K562 (cell line): ENCODE measurements around the gene GOLGB1. TPM values are rescaled to one million over a fixed set of nuclear protein-coding genes. Genes with fewer than 3 reads are reported as not detected.

ENCODE experiments used
- ATAC-seq: fragments of 200-7000 bp; cut with Tn5 transposase; 3 replicates; pipeline ENCODE4 v1.9.1; 2020; ENCODE audit warnings: moderate library complexity
- BruUV-seq: library from RNA; stranded (reverse); fragments of 400-500 nt; replicated peaks from 2 replicates; lab custom pipeline; 2021; lab: Mats Ljungman, UMichigan
- CTCF ChIA-PET: fragments of 300-600 bp; formaldehyde crosslinking; extraction: SDS; loops from one replicate; lab custom pipeline; 2021; ENCODE audit warnings: low intra/inter-chr PET ratio; lab: Yijun Ruan, JAX
- POLR2A ChIA-PET: fragments of 300-600, 350-650 bp; sonication (Branson Sonifier 250); formaldehyde crosslinking; extraction: SDS; loops from one replicate; lab custom pipeline; 2021; ENCODE audit warnings: antibody characterized with exemption, inconsistent platforms; lab: Yijun Ruan, JAX
- DNase-seq, 4 experiments: peaks; one replicate each; pipeline versions ENCODE4 v3.0.0 to v3.0.0-alpha.2; 2011 to 2018; ENCODE audit warnings: low spot score in 3 of 4, mixed read lengths in 3 of 4; ENCODE audit errors: extremely low read depth in 1 of 4
- FAIRE-seq: peaks from 2 replicates; lab custom pipeline; 2011; peaks lifted over from hg19 to GRCh38; lab: Jason Lieb, UNC
- H2AFZ ChIP-seq: 2 replicates; pipeline ENCODE4 v1.6.0; 2011; ENCODE audit warnings: low read depth, low read length, control low read depth, inconsistent platforms
- H3K27ac ChIP-seq: fragments of 200-600 bp; 3 replicates; pipeline ENCODE4 v1.8.0; 2011; ENCODE audit warnings: low read depth, mild to moderate bottlenecking, control low read depth, inconsistent platforms, low read length, moderate library complexity, mixed read lengths; ENCODE audit errors: extremely low read depth
- H3K27me3 ChIP-seq, 2 experiments: fragments of 300-600 bp in 1 of 2; 2 replicates in 1 of 2; 3 replicates in 1 of 2; pipeline versions ENCODE4 v1.6.0 to v1.8.0; 2011; ENCODE audit warnings: inconsistent platforms in 2 of 2, low read length in 2 of 2, mild to moderate bottlenecking in 1 of 2, mixed read lengths in 1 of 2, moderate library complexity in 1 of 2; ENCODE audit not compliant: control insufficient read depth in 2 of 2, insufficient read depth in 2 of 2
- H3K36me3 ChIP-seq: fragments of 300-600 bp; 3 replicates; pipeline ENCODE4 v1.8.0; 2011; ENCODE audit warnings: mild to moderate bottlenecking, low read length, inconsistent platforms; ENCODE audit not compliant: control insufficient read depth, insufficient read depth
- H3K4me1 ChIP-seq, 2 experiments: fragments of 200-600 bp in 1 of 2; replicated peaks in 1 of 2; 2 replicates in 1 of 2; 3 replicates in 1 of 2; pipeline versions ENCODE4 v1.5.1 to v1.8.0; 2011; ENCODE audit warnings: inconsistent platforms in 2 of 2, low read length in 2 of 2, mild to moderate bottlenecking in 1 of 2, mixed read lengths in 1 of 2, moderate library complexity in 1 of 2; ENCODE audit not compliant: control insufficient read depth in 2 of 2, insufficient read depth in 2 of 2
- H3K4me2 ChIP-seq: 2 replicates; pipeline ENCODE4 v1.6.1; 2011; ENCODE audit warnings: low read length, control low read depth, inconsistent platforms, mixed read lengths; ENCODE audit not compliant: insufficient read depth
- H3K4me3 ChIP-seq: fragments of 200-600 bp; sonication (generic), shearing (Covaris generic); 2 replicates; pipeline ENCODE4 v1.5.1; 2016; ENCODE audit warnings: control low read depth, inconsistent platforms
- H3K79me2 ChIP-seq: fragments of 200-600 bp; 3 replicates; pipeline ENCODE4 v1.8.0; 2011; ENCODE audit warnings: low read length, inconsistent platforms; ENCODE audit not compliant: control insufficient read depth, insufficient read depth
- H3K9ac ChIP-seq, 2 experiments: 2 replicates each; pipeline versions ENCODE4 v1.6.0 to v1.6.1; 2011; ENCODE audit warnings: low read depth in 2 of 2, low read length in 2 of 2, control low read depth in 1 of 2, inconsistent platforms in 1 of 2, mild to moderate bottlenecking in 1 of 2, mixed read lengths in 1 of 2; ENCODE audit not compliant: insufficient read depth in 1 of 2
- H3K9me1 ChIP-seq: one replicate; pipeline ENCODE4 v1.6.0; 2011; ENCODE audit warnings: inconsistent platforms, mild to moderate bottlenecking, low read length, moderate library complexity; ENCODE audit not compliant: control insufficient read depth, insufficient read depth
- H3K9me3 ChIP-seq: replicated peaks from 2 replicates; pipeline ENCODE4 v1.5.1; 2011; ENCODE audit warnings: low read depth, low read length, inconsistent platforms; ENCODE audit not compliant: control insufficient read depth, insufficient read depth
- H4K20me1 ChIP-seq: replicated peaks from 2 replicates; pipeline ENCODE4 v1.6.1; 2011; ENCODE audit warnings: low read length, inconsistent platforms, mixed read lengths; ENCODE audit not compliant: control insufficient read depth, insufficient read depth
- BRF1 ChIP-seq: IDR thresholded peaks from 3 replicates; pipeline ENCODE4 v1.6.1; 2011; ENCODE audit warnings: borderline replicate concordance, mild to moderate bottlenecking; ENCODE audit not compliant: insufficient read length; ENCODE audit errors: extremely low read depth
- CBX1 ChIP-seq: sonication (generic); IDR thresholded peaks from 2 replicates; pipeline ENCODE4 v1.6.1; 2016; ENCODE audit warnings: antibody characterized with exemption, low read depth, mild to moderate bottlenecking
- CHCHD3 ChIP-seq: fragments of 250-450 bp; sonication (Bioruptor Pico); IDR thresholded peaks from 2 replicates; pipeline ENCODE4 v2.1.2; 2022; ENCODE audit warnings: mild to moderate bottlenecking
- FOXA1 ChIP-seq: fragments of 450-650 bp; IDR thresholded peaks from 2 replicates; pipeline ENCODE4 v1.6.1; 2016; ENCODE audit warnings: mild to moderate bottlenecking, borderline replicate concordance
- ILF3 ChIP-seq: fragments of 450-650 bp; IDR thresholded peaks from 2 replicates; pipeline ENCODE4 v1.6.1; 2018; ENCODE audit warnings: antibody characterized with exemption, mild to moderate bottlenecking, moderate library complexity, borderline replicate concordance
- NR2C1 ChIP-seq, 2 experiments: fragments of 450-650 bp; IDR thresholded peaks; 2 replicates each; pipeline ENCODE4 v1.6.1; 2017; ENCODE audit warnings: mild to moderate bottlenecking in 2 of 2, antibody characterized with exemption in 1 of 2, inconsistent platforms in 1 of 2, missing compliant biosample characterization in 1 of 2, missing genetic modification characterization in 1 of 2
- PCBP1 ChIP-seq: fragments of 200-400 bp; formaldehyde crosslinking; IDR thresholded peaks from 2 replicates; pipeline ENCODE4 v1.6.1; 2018; ENCODE audit warnings: mild to moderate bottlenecking, low read depth, low read length; ENCODE audit not compliant: poor library complexity, severe bottlenecking
- SIN3B ChIP-seq: fragments of 450-650 bp; IDR thresholded peaks from 2 replicates; pipeline ENCODE4 v1.6.1; 2017; ENCODE audit warnings: low read depth, mild to moderate bottlenecking, moderate library complexity
- TBL1XR1 ChIP-seq, 2 experiments: IDR thresholded peaks; 2 replicates each; pipeline ENCODE4 v1.6.1; 2012; ENCODE audit warnings: improper control_type of control experiment in 2 of 2, low read length in 2 of 2, mild to moderate bottlenecking in 1 of 2
- ZBED1 ChIP-seq: IDR thresholded peaks from 2 replicates; pipeline ENCODE4 v1.6.1; 2014
- ZFP30 ChIP-seq: fragments of 250-450 bp; sonication (Bioruptor Pico); IDR thresholded peaks from 2 replicates; pipeline ENCODE4 v1.8.0; 2022; ENCODE audit warnings: moderate library complexity, mild to moderate bottlenecking, inconsistent platforms, borderline replicate concordance
- WGBS: fragments of 100-300 bp; shearing (Covaris generic); methylation state at CpG from one replicate; pipeline ENCODE4 v1.1.6; 2016; ENCODE audit warnings: low coverage, mixed read lengths; ENCODE audit not compliant: insufficient coverage; ENCODE audit errors: missing lambda C conversion rate; 5-methylcytosine and 5-hydroxymethylcytosine counted together
- in situ Hi-C: fragments of 300-500 bp; cut with MboI; formaldehyde crosslinking; loops from 4 replicates; pipeline ENCODE4 v1.15.0; 2018; ENCODE audit warnings: inconsistent platforms, mixed read lengths
- intact Hi-C: fragments of 100-400 bp; cut with micrococcal nuclease; formaldehyde crosslinking; loops from 2 replicates; pipeline ENCODE4 v1.14.2; 2022
- polyA plus RNA-seq, 8 experiments: library from polyadenylated mRNA; depleted of rRNA in 4 of 8; stranded (reverse) in 5 of 8; unstranded in 3 of 8; fragments of >200 nt; fragmentation: Nextera tagmentation in 2 of 8; fragmentation: Illumina TruSeq in 1 of 8; extraction: Ambion mirVana in 2 of 8; extraction: Trizol in 1 of 8; gene quantifications; 2 replicates each; pipeline versions ENCODE4 v1.2.1 to v1.2.3, GENCODE V29; 2011 to 2014; ENCODE audit warnings: inconsistent platforms in 1 of 8, missing spikeins in 1 of 8
- total RNA-seq, 7 experiments: library from RNA; depleted of rRNA in 6 of 7; stranded (reverse); fragments of >200 nt in 6 of 7; fragmentation: Illumina TruSeq in 2 of 7; extraction: Trizol in 2 of 7; gene quantifications; 2 replicates each; pipeline versions ENCODE4 v1.2.1 to v1.2.3, GENCODE V29; 2011 to 2021; ENCODE audit warnings: low replicate concordance in 1 of 7

GOLGB1 gene
- total and polyA plus RNA-seq, 9 of the 15 experiments (the other 6 are each of a cell fraction or from before 2014, with no cell fraction given) = 4.0 to 16.3 (median 9.7) TPM

GRCh38 chr3:121624147-121624899 is 125.2 kb downstream of the GOLGB1 start (continued):
- TF ChIP-seq NR2C1 (IDR thresholded peaks at IDR 0.05) = no peak
- no peak for TF ChIP-seq NR2C1 (tag; IDR thresholded peaks at IDR 0.05)
- TF ChIP-seq FOXA1 = no peak
- no peak for TF ChIP-seq TBL1XR1 (IDR thresholded peaks at IDR 0.05; ENCODE audit: low read length in 2 of 2)
- no peak for TF ChIP-seq CHCHD3
- no peak for TF ChIP-seq SIN3B
- TF ChIP-seq ZBED1 = no peak
- no peak for TF ChIP-seq BRF1
- TF ChIP-seq CBX1 = no peak
- TF ChIP-seq PCBP1 = no peak
- TF ChIP-seq ILF3 = no peak
- TF ChIP-seq ZFP30 = no peak

- H3K79me2 ChIP-seq = no peaks in the 10 kb centered on the region
- FAIRE-seq (no peak), ATAC-seq (no peak), DNase-seq (no peak)
- H2AFZ ChIP-seq = peak overlapping the region; percentile 24; the same call in 1 of the 2 replicates
- no peak overlapping the region for H3K4me3 ChIP-seq
- no TSS peak for BruUV-seq
- H3K9me1 ChIP-seq = no peaks in the 10 kb centered on the region
- no peaks in the 10 kb centered on the region for H4K20me1 ChIP-seq
- intact Hi-C loops (no loop called here), in situ Hi-C loops (no loop called here)
- WGBS = 6% methylated on average over 4 of the region's 6 CpGs
- no peaks in the 10 kb centered on the region for H3K36me3 ChIP-seq
- POLR2A ChIA-PET = interaction anchor here (0.6 to 1.2 kb wide), 2 partner anchors 25 to 57 kb away, joined by 3 read pairs; no protein-coding TSS in a partner anchor
- H3K9ac ChIP-seq = no peak overlapping the region
- H3K27ac ChIP-seq = no peak overlapping the region
- CTCF ChIA-PET = no interaction called here
- no peaks in the 10 kb centered on the region; a peak in 1 of 5 replicates for H3K4me1 ChIP-seq
- no peaks in the 10 kb centered on the region for H3K9me3 ChIP-seq
- peak overlapping the region; percentile 25; the same call in 1 of the 2 replicates for H3K4me2 ChIP-seq
- peaks cover 11 to 26% of the 10 kb centered on the region in 2 experiments for H3K27me3 ChIP-seq
Observed at GRCh38 chr3:121621491-121621890, 128.1 kb downstream of the GOLGB1 start.
